Measurements from ENCODE around the gene SYCN. TPM values are rescaled to one million over a fixed set of nuclear protein-coding genes. Genes with fewer than 3 reads are reported as not detected.
A peak's percentile ranks its signal among the peaks of the same experiment; 100 is the strongest.

SYCN gene
- total and polyA plus RNA-seq, 2 of the 8 experiments (the other 6 are each of a cell fraction or from before 2014, with no cell fraction given): not detected

DNA sequence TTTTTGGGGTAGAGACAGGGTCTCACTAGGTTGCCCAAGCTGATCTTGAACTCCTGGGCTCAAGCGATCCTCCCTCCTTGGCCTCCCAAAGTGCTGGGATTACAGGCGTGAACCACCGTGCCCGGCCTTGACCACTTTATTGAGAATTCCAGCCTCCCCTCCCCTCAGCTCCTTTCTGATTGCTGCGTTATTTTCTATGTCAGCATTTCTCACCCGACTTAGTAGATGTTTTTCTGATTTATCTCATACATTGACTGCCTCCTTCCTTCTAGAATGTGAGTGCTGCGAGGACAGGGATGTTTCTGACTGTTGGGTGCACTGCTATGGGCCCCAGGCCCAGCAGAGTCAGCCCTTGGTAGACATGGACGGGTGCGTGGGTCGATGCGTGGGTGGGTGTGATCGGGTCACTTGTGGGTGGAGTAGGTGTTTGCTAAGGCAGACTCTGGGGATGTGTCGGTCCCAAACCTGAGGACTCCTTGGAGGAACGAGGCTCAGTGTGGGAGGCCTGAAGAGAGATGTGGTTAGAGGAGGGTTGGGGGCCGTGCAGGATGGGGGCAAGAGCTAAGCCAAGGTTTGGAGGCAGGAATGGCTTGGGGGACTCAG, 41.5 kb downstream of the SYCN start:
- FAIRE-seq: no peak
- POLR2A ChIA-PET (ENCODE audit: partially characterized antibody): interaction anchor here (0.7 kb wide), 1 partner anchor 12 kb away, joined by 3 read pairs; no protein-coding TSS in a partner anchor
- no peak overlapping the region for H2BK15ac ChIP-seq (ENCODE audit: low read length)
- no peak for DNase-seq (ENCODE audit: low read depth in 1 of 2, low spot score in 2 of 2)
- no peak overlapping the region for H2BK12ac ChIP-seq (ENCODE audit: low read depth, low read length)
- peaks cover 3% of the 10 kb centered on the region; the same call in 1 of the 2 replicates for H3K23me2 ChIP-seq (ENCODE audit: low read depth, low read length)
- H3K4ac ChIP-seq (replicated peaks; ENCODE audit: insufficient read length, low read depth, low read length): no peak overlapping the region
- H3K4me2 ChIP-seq (ENCODE audit: insufficient read depth in 1 of 2, low read depth in 2 of 2, low read length in 2 of 2): no peak overlapping the region
- no peak overlapping the region for H3K56ac ChIP-seq (replicated peaks; ENCODE audit: insufficient read length, low read depth, low read length)
- 87% methylated on average over 15 of the region's 15 CpGs; no CpG with 5 or more reads in 1 of the 2 experiments for WGBS, 2 experiments (ENCODE audit: extremely low coverage in 1 of 2, insufficient coverage in 1 of 2, insufficient read length in 1 of 2, insufficient replicate concordance in 2 of 2, low coverage in 1 of 2, low lambda C conversion rate in 2 of 2, missing lambda C conversion rate in 1 of 2)
- H3K79me1 ChIP-seq (ENCODE audit: low read depth, low read length): peaks cover 33% of the 10 kb centered on the region
- H4K8ac ChIP-seq (ENCODE audit: extremely low read depth, insufficient read depth, low read length): peak overlapping the region; percentile 76
- H4K5ac ChIP-seq (ENCODE audit: insufficient read length, low read depth, low read length): no peak overlapping the region
- no peak overlapping the region for H4K91ac ChIP-seq (replicated peaks; ENCODE audit: insufficient read length, low read length)
- no peak overlapping the region for H2AFZ ChIP-seq (ENCODE audit: low read length)
- H2BK20ac ChIP-seq (ENCODE audit: low read length): no peak overlapping the region
- no peak overlapping the region for H2AK5ac ChIP-seq (ENCODE audit: low read depth, low read length)
- peaks cover 0 to 1% (median 0%) of the 10 kb centered on the region in 4 experiments; a peak in 1 of 7 replicates for H3K27me3 ChIP-seq (replicated peaks in 1 of 4; ENCODE audit: control insufficient read depth in 3 of 4, extremely low read depth in 1 of 4, insufficient read depth in 3 of 4, low read length in 3 of 4)
- peaks cover 0 to 33% of the 10 kb centered on the region in 2 experiments; a peak in 1 of 4 replicates for H3K79me2 ChIP-seq (ENCODE audit: control insufficient read depth in 1 of 2, insufficient read depth in 2 of 2, low read length in 2 of 2)
- no peak overlapping the region for H2BK5ac ChIP-seq (ENCODE audit: low read depth, low read length)
- no peak overlapping the region for H3K18ac ChIP-seq (ENCODE audit: extremely low read depth, low read length)
- no peak overlapping the region for H3K23ac ChIP-seq (ENCODE audit: insufficient read length)
- no peaks in the 10 kb centered on the region; a peak in 2 of 8 replicates for H3K36me3 ChIP-seq (ENCODE audit: control insufficient read depth in 2 of 4, insufficient read depth in 4 of 4, low read length in 3 of 4)
- CTCF ChIA-PET (ENCODE audit: partially characterized antibody): interaction anchor here (0.7 to 1.7 kb wide), 6 partner anchors 12 to 36 kb away, joined by 3 to 7 read pairs (median 3); no protein-coding TSS in a partner anchor
- H3K14ac ChIP-seq (ENCODE audit: insufficient read length): no peak overlapping the region
- peaks cover 14 to 31% of the 10 kb centered on the region in 2 experiments for H4K20me1 ChIP-seq (replicated peaks in 1 of 2; ENCODE audit: control insufficient read depth in 1 of 2, insufficient read depth in 2 of 2, low read length in 2 of 2)
- no peak overlapping the region for H3K9ac ChIP-seq (replicated peaks in 1 of 4; ENCODE audit: extremely low read depth in 1 of 4, low read depth in 3 of 4, low read length in 3 of 4)
- no peak overlapping the region for H2BK120ac ChIP-seq (replicated peaks; ENCODE audit: low read depth, low read length)
- H3K9me3 ChIP-seq (ENCODE audit: insufficient read depth in 2 of 2, low read depth in 1 of 2, low read length in 1 of 2): no peaks in the 10 kb centered on the region
- no peak overlapping the region for H3K27ac ChIP-seq (ENCODE audit: low read depth, low read length)
- H3K4me3 ChIP-seq (ENCODE audit: extremely low read depth in 1 of 4, insufficient read depth in 2 of 4, low read depth in 3 of 4, low read length in 4 of 4): no peak overlapping the region
- peaks cover 2 to 18% (median 9%) of the 10 kb centered on the region in 4 experiments for H3K4me1 ChIP-seq (replicated peaks in 1 of 4; ENCODE audit: control insufficient read depth in 3 of 4, insufficient read depth in 4 of 4, low read length in 3 of 4)
- TF ChIP-seq TBP (IDR thresholded peaks at IDR 0.05; ENCODE audit: low read depth, low read length): no peak

Data from H1 (cell line).